Right lung (tissue), 5 donors: ENCODE measurements around the gene PGAP3. TPM values are rescaled to one million over a fixed set of nuclear protein-coding genes. Genes with fewer than 3 reads are reported as not detected.

ENCODE experiments used
- DNase-seq, 2 donors: peaks; one replicate each; pipeline ENCODE4 v3.0.0-alpha.2; 2013
- polyA plus RNA-seq, 5 donors: library from polyadenylated mRNA; unstranded; fragments of 120-200 nt; gene quantifications; one replicate each; pipeline versions ENCODE4 v1.2.1 to v1.2.3, GENCODE V29; 2013; ENCODE audit warnings: inconsistent platforms in 1 of 5, low replicate concordance in 1 of 5; ENCODE audit not compliant: insufficient read length in 5 of 5, insufficient read depth in 1 of 5

Gene PGAP3
- polyA plus RNA-seq, 5 donors: 33.1 to 44.2 (median 39.4) TPM

DNA sequence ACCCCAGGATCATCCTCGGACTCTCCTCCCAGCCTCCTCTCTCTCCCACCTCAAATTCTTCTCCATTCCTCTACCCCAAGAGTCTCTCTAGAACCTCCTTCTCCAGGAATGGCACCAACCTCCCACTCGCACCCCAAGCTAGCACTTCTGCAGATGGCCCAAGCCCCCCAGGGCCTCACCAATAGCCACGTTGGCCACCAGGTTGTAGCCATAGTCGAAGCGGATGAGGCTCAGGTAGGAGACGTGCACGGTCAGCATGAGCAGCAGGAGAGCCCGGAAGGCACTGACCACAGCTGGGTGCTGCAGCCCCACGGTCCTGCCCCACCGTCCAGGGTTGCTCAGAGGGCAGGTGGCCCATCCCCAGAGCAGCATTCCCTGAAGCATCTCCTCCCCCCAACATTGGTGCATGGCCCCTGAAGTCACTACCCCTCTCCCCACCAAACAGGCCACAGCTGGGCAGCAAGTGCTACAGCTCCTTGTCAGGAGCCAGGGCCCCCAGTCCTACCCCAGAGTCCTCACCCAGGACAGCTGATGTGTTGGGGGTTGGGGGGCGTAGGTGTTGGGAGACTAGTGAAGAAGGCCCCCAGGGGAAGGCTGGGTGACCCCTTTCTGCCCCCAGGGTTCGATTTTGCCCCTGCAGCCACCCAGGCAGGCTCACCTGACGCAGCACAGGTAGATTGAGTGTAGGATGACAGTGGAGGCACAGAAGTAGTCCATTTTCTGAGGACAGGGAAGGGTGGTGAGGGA is 14.3 kb downstream of the PGAP3 start:
- DNase-seq: no peak

DNA sequence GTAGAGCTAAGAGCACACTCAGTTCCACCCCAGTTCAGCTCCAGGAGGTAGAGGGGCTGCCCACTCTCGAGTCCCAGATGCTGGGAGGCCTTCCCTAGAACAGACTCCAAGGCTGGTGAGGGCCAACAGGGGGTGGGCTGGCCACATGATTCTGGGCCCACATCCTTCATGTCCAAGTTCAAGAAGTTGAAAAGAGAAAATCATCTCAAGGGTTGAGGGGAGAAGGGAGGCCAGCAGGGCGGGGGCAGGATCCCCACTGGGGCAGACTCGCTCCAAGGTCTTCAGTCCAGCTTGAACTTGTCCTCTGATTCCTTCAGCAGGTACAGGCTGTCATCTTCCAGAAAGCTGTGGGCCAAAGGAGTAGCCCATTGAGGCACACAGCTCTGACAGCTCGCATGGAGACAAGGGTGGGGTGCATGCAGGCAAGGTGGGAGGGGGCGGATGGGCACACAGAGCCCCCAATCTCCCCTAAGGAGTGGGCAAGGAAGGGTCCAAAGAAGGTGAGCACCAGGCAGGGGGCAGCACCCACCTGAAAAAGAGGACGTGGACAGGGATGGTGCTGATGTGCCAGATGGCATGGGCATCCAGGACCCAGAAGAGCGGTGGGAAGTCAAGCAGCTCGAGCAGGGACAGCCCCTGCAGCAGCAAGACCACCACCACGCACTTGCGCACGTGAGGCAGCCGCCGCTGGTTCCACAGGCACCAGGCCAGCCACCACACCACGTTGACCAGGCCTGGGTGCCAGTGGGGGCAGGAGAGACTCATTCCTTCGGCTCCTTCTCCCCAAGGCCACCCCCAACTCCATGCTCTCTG is 15.1 kb downstream of the PGAP3 start:
- DNase-seq: no peak

DNA sequence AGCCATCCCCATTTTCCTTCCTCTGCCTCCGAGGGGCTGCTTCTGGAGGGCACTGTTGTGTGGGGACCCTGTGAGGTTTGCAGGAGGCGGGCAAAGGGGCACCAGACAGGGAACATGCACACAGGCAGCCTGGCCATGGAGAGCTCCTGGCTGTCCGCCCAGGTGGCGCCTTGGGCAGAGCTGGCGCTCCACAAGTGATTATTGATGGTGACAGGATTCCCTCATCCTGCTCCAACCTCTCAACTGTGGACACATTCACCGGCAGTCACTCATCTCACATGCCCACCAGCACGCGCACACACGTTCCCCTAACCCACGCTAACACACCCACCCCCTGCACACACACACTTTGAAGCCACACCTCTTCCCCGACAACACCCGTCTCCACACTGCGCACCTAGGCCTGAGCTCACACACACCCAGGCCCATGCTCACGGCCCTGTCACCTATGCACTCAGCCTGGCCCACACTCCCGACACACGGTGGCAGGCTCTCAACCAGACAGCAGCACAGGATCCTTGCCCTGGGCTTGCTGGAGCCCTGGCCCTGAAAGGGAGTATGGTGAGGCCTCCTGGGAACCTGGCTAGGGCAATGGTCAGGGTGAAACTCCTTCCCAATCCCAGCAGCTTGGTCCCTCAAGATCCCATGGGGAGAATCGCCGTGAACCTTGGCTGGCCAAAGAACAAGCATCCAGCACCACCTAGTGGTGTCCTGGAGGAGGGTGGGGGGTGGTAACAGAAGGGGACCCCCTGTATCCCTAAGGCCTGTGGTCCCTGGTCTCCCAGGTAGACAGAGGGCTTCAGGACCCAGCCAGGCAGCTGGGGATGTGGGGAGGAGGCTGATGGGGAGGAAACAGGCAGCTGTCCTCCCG is 16.0 kb downstream of the PGAP3 start:
- DNase-seq: no peak

DNA sequence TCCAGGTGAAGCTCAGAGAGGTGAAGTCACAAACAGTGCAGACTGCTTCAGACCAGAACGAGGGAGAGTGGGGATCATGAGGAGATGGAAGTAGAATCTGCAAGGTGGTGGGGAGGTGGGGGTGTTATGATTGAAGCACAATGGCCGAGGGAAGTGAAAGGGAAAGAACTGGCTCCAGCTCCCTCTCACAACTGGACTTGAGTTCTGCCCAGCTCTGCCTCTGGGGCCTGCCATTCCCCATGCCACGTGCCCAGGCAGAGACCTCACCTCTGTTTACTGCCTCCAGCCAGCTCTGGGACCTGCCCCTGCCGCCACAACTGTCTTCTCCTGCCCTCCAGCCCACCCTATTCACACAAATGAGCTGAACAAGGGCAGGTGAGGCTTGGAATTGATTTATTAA is 17.1 kb downstream of the PGAP3 start:
- DNase-seq: no peak

DNA sequence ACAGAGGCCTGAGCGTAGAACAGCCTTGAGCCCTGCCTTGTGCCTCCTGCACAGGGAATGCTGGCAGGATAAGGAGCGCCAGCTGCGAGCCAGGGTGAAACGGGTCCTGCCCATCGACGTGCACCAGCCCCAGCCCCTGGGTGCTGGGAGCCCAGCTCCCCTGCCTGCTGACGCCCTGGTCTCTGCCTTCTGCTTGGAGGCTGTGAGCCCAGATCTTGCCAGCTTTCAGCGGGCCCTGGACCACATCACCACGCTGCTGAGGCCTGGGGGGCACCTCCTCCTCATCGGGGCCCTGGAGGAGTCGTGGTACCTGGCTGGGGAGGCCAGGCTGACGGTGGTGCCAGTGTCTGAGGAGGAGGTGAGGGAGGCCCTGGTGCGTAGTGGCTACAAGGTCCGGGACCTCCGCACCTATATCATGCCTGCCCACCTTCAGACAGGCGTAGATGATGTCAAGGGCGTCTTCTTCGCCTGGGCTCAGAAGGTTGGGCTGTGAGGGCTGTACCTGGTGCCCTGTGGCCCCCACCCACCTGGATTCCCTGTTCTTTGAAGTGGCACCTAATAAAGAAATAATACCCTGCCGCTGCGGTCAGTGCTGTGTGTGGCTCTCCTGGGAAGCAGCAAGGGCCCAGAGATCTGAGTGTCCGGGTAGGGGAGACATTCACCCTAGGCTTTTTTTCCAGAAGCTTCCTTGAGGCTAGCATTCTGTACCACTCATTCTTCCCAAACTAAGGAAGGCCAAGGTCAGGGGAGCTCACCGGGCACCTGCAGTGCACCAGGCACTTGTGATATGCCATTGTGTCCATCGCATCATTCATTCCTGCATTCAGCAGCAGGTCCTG is 17.7 kb downstream of the PGAP3 start:
- DNase-seq: no peak

DNA sequence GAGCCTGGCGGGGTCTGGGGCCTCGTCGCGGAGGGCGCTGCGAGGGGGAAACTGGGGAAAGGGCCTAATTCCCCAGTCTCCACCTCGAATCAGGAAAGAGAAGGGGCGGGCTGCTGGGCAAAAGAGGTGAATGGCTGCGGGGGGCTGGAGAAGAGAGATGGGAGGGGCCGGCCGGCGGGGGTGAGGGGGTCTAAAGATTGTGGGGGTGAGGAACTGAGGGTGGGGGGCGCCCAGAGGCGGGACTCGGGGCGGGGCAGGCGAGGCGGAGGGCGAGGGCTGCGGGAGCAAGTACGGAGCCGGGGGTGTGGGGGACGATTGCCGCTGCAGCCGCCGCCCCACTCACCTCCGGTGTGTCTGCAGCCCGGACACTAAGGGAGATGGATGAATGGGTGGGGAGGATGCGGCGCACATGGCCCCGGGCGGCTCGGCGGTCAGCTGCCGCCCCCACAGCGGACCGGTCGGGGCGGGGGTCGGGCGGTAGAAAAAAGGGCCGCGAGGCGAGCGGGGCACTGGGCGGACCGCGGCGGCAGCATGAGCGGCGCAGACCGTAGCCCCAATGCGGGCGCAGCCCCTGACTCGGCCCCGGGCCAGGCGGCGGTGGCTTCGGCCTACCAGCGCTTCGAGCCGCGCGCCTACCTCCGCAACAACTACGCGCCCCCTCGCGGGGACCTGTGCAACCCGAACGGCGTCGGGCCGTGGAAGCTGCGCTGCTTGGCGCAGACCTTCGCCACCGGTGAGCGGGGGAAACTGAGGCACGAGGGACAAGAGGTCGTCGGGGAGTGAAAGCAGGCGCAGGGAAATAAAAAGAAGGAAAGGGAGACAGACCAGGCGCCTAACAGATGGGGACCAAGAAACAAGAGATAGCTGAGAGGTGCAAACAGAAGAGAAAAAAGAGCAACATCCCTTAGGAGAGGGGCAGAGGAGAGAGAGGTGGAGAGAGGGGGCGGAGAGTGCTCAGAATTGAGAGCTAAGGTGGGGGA is 19.6 kb downstream of the PGAP3 start, which contains the start of gene PNMT:
Gene PNMT (plus strand): TSS at position 509 of the 980 bp plus-strand sequence. CDS start 23 bp downstream, at position 532.
- DNase-seq: peak in 1 of 2 donors; percentile 62

DNA sequence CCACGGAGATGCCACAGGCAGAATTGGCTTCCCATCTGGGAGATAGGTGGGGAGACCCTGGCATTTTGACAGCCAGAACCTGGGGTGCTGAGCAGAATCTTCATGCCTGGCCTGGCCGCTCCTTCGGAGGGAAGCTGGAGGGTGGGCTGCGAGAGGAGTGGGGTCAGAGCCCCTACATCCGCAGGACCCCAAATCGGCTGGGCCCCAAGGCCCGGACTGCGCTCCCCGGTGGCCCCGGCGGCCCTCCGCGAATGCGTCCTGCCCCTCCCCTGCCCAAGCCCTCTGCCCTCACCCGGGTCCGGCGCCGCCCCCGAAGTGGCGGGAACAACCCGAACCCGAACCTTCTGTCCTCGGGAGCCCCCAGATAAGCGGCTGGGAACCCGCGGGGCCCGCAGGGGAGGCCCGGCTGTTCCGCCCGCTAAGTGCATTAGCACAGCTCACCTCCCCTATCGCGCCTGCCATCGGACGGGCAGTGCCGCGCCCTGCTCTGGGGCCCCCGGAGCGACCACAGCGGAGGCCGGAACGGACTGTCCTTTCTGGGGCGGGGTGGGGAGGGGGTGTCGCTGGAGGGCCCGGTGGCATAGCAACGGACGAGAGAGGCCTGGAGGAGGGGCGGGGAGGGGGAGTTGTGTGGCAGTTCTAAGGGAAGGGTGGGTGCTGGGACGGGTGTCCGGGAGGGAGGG is 20.5 kb downstream of the PGAP3 start:
- DNase-seq: no peak

DNA sequence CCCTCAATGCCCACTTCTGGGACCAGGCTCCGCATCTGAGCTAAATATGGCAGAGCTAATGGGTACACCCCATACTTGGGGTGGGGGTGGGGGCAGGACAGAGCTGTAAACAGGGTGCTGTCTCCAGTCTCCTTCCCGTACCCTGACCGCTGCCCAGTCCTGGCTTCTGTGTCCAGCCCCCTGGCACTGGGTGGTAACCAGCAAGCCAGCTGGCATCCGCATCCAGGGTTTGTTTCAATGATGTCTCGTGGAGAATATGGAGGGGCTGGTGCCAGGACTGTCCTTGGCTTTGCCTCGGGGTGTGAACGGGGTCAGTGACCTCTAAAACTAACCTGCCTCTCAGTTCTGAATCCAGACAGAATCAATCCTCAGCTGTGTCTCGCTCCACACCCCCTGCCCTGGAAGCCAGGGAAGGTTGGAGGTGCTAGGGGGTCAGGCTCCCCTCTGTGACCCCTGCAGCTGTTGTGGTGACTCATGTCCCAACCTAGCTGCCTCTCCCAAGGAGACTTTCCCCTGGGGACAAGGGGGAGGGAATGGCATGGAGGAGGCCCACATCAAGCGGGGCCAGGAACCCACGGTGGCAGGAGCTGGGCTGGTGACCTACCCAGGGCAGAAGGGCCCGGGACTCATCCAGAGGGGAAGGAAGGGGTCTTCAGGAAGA is 21.1 kb downstream of the PGAP3 start:
- no peak for DNase-seq

DNA sequence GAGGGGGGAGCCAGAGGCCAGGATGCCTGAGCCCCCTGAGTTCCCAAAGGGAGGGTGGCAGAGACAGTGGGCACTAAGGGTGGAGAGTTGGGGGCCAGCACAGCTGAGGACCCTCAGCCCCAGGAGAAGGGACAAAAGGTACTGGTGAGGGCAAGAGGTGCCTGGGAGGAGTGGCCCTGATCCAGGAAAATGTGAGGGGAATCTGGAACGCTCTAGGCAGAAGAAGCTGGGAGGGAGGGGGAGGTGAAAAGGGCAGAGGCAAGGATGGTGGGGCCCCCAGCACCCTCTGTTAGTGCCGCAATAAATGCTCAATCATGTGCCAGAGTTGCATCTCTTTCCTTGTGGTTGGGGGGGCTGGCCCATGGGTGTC is 21.6 kb downstream of the PGAP3 start:
- DNase-seq: no peak

DNA sequence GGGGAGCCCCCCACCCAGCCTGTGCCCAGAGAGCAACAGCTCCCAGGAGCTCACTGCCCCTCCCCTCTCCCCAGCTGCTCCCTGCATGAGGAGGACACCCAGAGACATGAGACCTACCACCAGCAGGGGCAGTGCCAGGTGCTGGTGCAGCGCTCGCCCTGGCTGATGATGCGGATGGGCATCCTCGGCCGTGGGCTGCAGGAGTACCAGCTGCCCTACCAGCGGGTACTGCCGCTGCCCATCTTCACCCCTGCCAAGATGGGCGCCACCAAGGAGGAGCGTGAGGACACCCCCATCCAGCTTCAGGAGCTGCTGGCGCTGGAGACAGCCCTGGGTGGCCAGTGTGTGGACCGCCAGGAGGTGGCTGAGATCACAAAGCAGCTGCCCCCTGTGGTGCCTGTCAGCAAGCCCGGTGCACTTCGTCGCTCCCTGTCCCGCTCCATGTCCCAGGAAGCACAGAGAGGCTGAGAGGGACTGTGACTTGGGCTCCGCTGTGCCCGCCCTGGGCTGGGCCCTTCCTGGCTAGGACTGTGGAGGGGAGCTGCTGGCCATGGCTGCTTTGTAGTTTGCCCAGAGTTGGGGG is 22.1 kb downstream of the PGAP3 start:
- DNase-seq: no peak

DNA sequence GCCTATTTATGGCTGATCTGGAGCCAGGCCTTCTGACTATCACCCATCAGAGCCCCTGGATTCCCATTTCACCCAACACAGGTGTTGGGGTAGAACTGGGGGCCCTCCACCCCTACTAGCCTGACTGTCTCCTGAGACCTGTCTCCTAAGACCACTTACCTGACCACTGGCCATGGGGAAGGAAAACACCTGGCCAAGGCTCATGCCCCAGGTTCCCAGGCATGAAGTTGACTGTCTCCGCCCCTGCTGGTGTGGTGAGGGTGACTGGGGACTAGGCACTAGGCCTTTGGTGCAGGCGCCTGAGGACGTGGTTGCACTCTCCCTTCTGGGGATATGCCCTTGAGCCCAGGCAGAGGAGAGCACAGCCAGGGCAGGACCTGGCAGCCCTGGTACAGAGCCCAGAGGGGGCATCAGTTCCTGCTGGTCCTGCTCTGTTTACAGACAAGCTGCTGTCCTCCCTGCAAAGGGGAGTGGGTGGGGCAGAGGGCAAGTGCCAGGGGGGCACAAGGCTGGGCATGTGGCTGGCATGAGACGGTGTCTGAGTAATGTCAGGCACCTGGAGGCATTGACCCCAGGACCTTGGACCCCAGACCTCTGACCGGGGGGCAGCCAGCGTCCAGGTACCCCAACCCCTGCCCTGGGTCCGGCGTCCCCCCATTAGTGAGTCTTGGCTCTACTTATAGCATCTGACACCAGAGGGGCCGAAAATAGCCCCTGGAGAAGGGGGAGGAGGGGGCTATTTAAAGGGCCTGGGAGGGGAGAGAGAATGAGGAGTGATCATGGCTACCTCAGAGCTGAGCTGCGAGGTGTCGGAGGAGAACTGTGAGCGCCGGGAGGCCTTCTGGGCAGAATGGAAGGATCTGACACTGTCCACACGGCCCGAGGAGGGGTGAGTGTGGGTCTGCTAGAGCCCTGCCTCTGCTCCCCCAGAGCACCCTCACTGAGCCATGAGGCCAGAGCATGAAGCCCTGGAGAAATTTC is 23.0 kb downstream of the PGAP3 start, which contains the start of gene TCAP:
Gene TCAP (plus strand): TSS at position 769 of the 981 bp plus-strand sequence. CDS start 11 bp downstream, at position 780.
- DNase-seq: no peak

DNA sequence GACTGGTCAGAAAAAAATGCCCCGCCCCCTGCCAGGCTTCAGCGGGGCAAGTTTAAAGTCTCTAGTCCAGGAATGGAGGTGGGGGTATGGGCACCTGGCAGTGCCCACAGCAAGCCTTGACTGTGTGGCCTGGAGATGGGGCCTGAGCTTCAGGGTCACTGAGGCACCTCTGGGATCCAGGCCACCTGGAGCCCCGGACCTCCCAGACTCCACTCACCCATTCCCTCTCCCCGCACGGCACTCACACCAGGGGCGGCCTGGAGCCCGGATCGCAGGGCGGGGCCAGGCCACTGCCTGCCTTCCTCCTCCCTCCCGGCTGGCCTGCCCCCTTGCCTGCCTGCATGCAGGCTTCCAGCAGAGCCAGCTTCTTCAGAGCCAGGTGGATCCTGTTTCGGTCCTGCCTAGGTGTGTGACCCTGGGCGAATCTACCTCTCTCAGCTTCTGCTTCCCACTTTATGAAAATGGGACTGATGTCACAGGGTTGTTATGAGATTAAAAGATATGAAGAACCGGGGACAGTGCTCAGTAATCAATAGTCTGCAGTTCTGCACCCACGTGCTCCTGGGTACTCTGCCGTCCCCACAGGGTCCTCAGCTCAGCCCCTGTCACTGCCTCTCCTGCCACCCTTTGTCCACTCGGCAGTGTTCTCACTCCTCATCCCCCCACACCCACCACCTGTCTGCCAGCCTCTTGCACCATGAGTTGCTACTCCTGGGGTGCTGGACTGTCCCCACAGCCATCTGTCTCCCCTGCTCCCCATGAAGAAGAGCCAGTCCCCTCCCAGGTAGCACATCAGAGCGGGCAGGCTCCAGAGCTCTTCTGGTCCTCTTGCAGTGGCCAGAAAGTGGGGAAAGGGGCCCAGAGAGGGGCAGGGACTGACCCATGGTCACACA is 23.9 kb downstream of the PGAP3 start:
- DNase-seq: no peak

DNA sequence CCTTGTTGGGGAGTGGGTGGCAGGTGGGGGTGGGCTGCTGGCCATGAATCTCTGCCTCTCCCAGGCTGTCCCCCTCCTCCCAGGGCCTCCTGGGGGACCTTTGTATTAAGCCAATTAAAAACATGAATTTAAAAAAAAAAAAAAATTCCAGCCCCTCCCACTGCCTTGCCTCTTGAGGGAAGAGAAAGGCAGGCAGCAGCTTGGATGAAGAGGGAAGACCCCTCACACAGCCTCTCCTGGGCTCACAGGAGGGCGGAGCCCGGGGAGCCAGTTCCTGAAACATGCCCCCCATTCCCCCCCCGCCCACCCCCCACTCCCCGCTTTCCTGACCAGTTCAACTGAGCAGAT is 24.5 kb downstream of the PGAP3 start:
- DNase-seq: no peak

DNA sequence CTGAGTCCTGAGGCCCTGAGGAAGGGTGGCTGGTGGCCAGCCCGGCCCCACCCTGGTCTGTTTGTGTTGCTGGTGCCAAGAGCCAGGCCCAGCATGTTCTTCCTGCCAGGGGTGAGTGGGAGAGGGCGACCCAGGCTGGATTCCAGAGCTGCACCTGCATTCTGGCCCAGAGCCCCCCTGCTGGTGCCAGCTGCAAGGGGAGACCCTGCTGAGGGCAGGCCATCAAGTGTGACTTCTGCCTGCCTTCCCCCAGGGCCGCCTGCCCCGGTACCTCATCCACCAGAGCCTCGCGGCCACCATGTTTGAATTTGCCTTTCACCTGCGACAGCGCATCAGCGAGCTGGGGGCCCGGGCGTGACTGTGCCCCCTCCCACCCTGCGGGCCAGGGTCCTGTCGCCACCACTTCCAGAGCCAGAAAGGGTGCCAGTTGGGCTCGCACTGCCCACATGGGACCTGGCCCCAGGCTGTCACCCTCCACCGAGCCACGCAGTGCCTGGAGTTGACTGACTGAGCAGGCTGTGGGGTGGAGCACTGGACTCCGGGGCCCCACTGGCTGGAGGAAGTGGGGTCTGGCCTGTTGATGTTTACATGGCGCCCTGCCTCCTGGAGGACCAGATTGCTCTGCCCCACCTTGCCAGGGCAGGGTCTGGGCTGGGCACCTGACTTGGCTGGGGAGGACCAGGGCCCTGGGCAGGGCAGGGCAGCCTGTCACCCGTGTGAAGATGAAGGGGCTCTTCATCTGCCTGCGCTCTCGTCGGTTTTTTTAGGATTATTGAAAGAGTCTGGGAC is 25.1 kb downstream of the PGAP3 start:
- DNase-seq: no peak
